Thyroid gland (tissue), 4 donors: ENCODE data around the gene COL12A1. TPM values are rescaled to one million over a fixed set of nuclear protein-coding genes. Genes with fewer than 3 reads are reported as not detected.

Experiments used
- DNase-seq, 2 donors: peaks; one replicate each; pipeline ENCODE4 v3.0.0-alpha.2; 2019
- H3K27ac ChIP-seq, 3 donors: fragments of 200-600 bp; sonication (generic); 1 replicate in 2 of 3; 2 replicates in 1 of 3; pipeline ENCODE4 v1.5.1; 2016 to 2019; ENCODE audit warnings: mild to moderate bottlenecking in 1 of 3, moderate library complexity in 1 of 3
- H3K27me3 ChIP-seq: fragments of 200-600 bp; sonication (generic); one replicate; pipeline ENCODE4 v1.5.1; 2019
- H3K36me3 ChIP-seq, 2 donors: fragments of 200-600 bp; sonication (generic); one replicate each; pipeline ENCODE4 v1.5.1; 2016 to 2019
- H3K4me1 ChIP-seq, 2 donors: fragments of 200-600 bp; sonication (generic); one replicate each; pipeline ENCODE4 v1.5.1; 2017 to 2019
- H3K4me3 ChIP-seq, 3 donors: fragments of 200-600 bp; sonication (generic); replicated peaks in 1 of 3; 1 replicate in 2 of 3; 2 replicates in 1 of 3; pipeline ENCODE4 v1.5.1; 2016; ENCODE audit warnings: mild to moderate bottlenecking in 1 of 3
- H3K9me3 ChIP-seq: fragments of 200-600 bp; sonication (generic); one replicate; pipeline ENCODE4 v1.5.1; 2017
- CTCF ChIP-seq, 6 experiments: fragments of 200-600 bp in 3 of 6; fragments of 450-650 bp in 3 of 6; sonication (generic) in 3 of 6; IDR thresholded peaks; one replicate each; pipeline ENCODE4 v1.5.1; 2016 to 2019; ENCODE audit warnings: antibody characterized with exemption in 6 of 6, mild to moderate bottlenecking in 2 of 6, inconsistent platforms in 1 of 6, moderate library complexity in 1 of 6
- POLR2A ChIP-seq, 2 donors: fragments of 450-650 bp; IDR thresholded peaks; one replicate each; pipeline ENCODE4 v1.6.1; 2017; ENCODE audit warnings: antibody characterized with exemption in 2 of 2, mild to moderate bottlenecking in 2 of 2, moderate library complexity in 1 of 2
- WGBS, 2 donors: methylation state at CpG; one replicate each; pipeline ENCODE4 v1.1.5; 2017; 5-methylcytosine and 5-hydroxymethylcytosine counted together
- intact Hi-C: fragments of 100-400 bp; cut with DNase I; formaldehyde crosslinking; loops from one replicate; pipeline ENCODE4 v1.15.1; 2023
- total RNA-seq, 4 donors: library from RNA; depleted of rRNA; stranded (reverse); fragments of >200 nt; gene quantifications; one replicate each; pipeline ENCODE4 v1.2.3, GENCODE V29; 2016

The COL12A1 gene
- total RNA-seq, 4 donors from 2014 or later, result 17.2 to 52.9 (median 27.0) TPM

- DNase-seq, result no peak
- Histone ChIP-seq H3K36me3 (no peaks in the 10 kb centered on the region), H3K9me3 (no peaks in the 10 kb centered on the region), H3K27ac (peak overlapping the region in 1 of 3 donors; percentile 26), H3K4me1 (peaks cover 8 to 12% of the 10 kb centered on the region in 2 donors), H3K27me3 (no peaks in the 10 kb centered on the region), H3K4me3 (no peak overlapping the region)
- intact Hi-C loops, result no loop called here
- TF ChIP-seq POLR2A (IDR thresholded peaks at IDR 0.05) (no peak), CTCF (IDR thresholded peaks at IDR 0.05) (no peak)
- 74 to 84% methylated on average over 2 of the region's 2 CpGs for WGBS, 2 donors
Observed at GRCh38 chr6:75126518-75126917, 79.3 kb downstream of the COL12A1 start.

- Histone ChIP-seq H3K36me3 (no peaks in the 10 kb centered on the region), H3K27ac (no peak overlapping the region), H3K4me3 (no peak overlapping the region), H3K9me3 (no peaks in the 10 kb centered on the region), H3K4me1 (peaks cover 8 to 12% of the 10 kb centered on the region in 2 donors), H3K27me3 (no peaks in the 10 kb centered on the region)
- TF ChIP-seq POLR2A (IDR thresholded peaks at IDR 0.05), result no peak
- no peak for TF ChIP-seq CTCF (IDR thresholded peaks at IDR 0.05)
- WGBS, 2 donors, result 93 to 97% methylated on average over 2 of the region's 2 CpGs
- DNase-seq, result no peak
- intact Hi-C loops, result no loop called here
Observed at GRCh38 chr6:75124983-75125382, 80.9 kb downstream of the COL12A1 start.

GRCh38 chr6:75124085-75124484 lies 81.8 kb downstream of the COL12A1 start:
- H3K4me3 ChIP-seq, result no peak overlapping the region
- intact Hi-C loops, result no loop called here
- H3K4me1 ChIP-seq, result peaks cover 8 to 15% of the 10 kb centered on the region in 2 donors
- no peaks in the 10 kb centered on the region for H3K36me3 ChIP-seq
- 49 to 96% methylated on average over 2 of the region's 2 CpGs for WGBS, 2 donors
- no peak for DNase-seq
- no peak for TF ChIP-seq POLR2A (IDR thresholded peaks at IDR 0.05)
- no peak for TF ChIP-seq CTCF (IDR thresholded peaks at IDR 0.05)
- H3K27me3 ChIP-seq, result no peaks in the 10 kb centered on the region
- no peaks in the 10 kb centered on the region for H3K9me3 ChIP-seq
- no peak overlapping the region for H3K27ac ChIP-seq

GRCh38 chr6:75118925-75119515 lies 86.8 kb downstream of the COL12A1 start:
- no peaks in the 10 kb centered on the region for H3K36me3 ChIP-seq
- no peak overlapping the region for H3K4me3 ChIP-seq
- DNase-seq, result peak; percentile 27 to 47
- no peaks in the 10 kb centered on the region for H3K9me3 ChIP-seq
- intact Hi-C loops, result no loop called here
- no peaks in the 10 kb centered on the region for H3K27me3 ChIP-seq
- 62 to 71% methylated on average over 8 of the region's 8 CpGs for WGBS, 2 donors
- no peak overlapping the region for H3K27ac ChIP-seq
- peaks cover 0 to 9% of the 10 kb centered on the region in 2 donors for H3K4me1 ChIP-seq
- no peak for TF ChIP-seq CTCF (IDR thresholded peaks at IDR 0.05)
- no peak for TF ChIP-seq POLR2A (IDR thresholded peaks at IDR 0.05)

GRCh38 chr6:75117701-75118100 lies 88.2 kb downstream of the COL12A1 start:
- intact Hi-C loops, result no loop called here
- no peak for TF ChIP-seq CTCF (IDR thresholded peaks at IDR 0.05)
- TF ChIP-seq POLR2A (IDR thresholded peaks at IDR 0.05), result no peak
- WGBS, 2 donors, result 89 to 91% methylated on average over 2 of the region's 2 CpGs
- no peak for DNase-seq
- H3K36me3 ChIP-seq, result no peaks in the 10 kb centered on the region
- no peaks in the 10 kb centered on the region for H3K9me3 ChIP-seq
- no peak overlapping the region for H3K27ac ChIP-seq
- H3K4me3 ChIP-seq, result no peak overlapping the region
- H3K4me1 ChIP-seq, result peaks cover 0 to 9% of the 10 kb centered on the region in 2 donors
- H3K27me3 ChIP-seq, result no peaks in the 10 kb centered on the region
